Activated gamma-delta T cell (primary cell): ENCODE data around the gene MAEL.

Experiments
- DNase-seq: peaks from one replicate; lab custom pipeline; 2025; lab: John Stamatoyannopoulos, UW
- total RNA-seq, 2 donors: gene quantifications; one replicate each; lab custom pipeline; 2026; lab: John Stamatoyannopoulos, UW

MAEL gene
- total RNA-seq, result 0.05 to 0.09 reads per million in 2 donors

DNA sequence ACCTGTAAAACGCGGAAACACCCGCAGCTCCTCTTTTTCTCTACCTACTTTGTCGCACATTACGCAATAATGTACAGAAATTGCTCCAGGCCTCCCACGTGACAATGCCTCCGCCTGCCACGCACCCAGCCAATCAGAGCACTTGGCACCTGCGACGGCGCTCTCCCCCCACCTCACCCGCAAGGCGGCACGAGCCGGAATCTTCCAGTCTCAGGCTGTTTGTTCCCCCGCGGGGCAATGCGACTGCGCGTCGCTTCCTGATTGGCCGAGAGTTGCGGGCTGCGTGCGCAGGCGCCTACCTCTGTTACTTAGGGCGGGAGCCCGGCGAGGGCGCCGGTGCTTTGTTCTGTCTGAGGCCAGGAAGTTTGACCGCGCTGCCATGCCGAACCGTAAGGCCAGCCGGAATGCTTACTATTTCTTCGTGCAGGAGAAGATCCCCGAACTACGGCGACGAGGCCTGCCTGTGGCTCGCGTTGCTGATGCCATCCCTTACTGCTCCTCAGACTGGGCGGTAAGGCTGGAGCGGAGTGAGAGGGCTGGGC lies at the start of gene MAEL:
TSS of gene MAEL (plus strand) at position 307 of the 542 bp plus-strand sequence. CDS start at position 380, 73 bp downstream.
- DNase-seq, result no peak

GRCh38 chr1:166939741-166940375 lies 49.2 kb upstream of the MAEL start:
- no peak for DNase-seq

DNA sequence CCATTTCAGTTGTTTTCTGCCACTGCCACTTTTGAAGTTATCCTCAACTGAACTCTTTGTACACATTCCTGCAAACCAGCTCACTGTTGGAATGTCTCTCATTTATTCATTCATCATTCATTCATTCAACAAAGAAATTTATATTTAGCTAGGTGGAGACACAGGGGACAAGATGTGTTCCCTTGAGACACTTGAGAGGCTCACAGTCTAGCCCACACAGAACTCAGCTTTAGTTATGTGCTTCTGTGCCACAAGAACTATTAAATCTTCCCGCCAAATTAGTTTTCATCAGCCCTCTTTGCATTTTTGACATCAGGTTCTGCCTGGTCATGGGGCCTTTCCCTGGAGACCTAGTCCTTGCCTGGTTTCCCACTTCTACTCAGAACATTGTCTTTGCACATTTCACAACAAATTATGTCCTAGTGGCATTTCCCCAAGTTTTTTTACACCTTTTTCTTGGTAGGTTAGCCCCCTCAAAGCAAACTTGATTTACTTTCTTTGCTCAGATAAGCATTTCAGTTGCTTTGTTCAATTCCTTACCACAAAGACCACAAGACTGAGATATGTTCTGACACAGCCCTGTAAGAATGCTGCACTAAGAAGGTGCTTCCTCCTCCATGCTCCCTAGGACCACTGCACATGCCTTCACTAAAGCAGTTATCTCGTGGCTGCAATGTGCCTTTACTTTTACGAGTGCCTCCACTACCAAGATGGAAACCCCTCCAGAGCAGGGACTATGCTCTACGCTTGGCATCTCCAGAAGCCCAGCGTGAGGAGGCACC lies 44.7 kb upstream of the MAEL start:
- DNase-seq, result no peak

- no peak for DNase-seq
These were observed 41.6 kb upstream of the MAEL start for GRCh38 chr1:166947398-166948043.

DNA sequence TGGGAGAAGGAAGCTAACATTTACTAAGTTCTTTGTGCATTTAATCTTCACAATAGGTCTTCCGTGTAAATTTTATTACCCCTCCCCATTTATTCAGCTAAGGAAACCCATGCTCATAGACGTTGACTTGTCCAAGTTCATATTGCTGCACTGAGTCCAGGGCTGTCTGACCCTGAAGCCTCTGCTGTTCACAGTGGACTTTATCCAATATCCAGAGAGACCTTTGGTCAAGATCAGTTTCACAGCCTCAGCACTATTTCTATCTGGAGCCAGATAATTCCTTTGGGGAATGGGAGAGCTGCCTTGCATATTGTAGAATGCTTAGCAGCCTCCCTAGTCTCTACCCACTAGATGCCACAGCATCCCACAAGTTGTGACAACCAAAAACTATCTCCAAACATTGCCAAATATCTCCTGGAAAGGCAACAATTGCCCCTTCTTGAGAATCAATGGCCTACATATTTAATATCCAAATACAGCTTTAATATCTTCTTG lies 40.2 kb upstream of the MAEL start:
- DNase-seq, result no peak

GRCh38 chr1:166950156-166950555 lies 38.9 kb upstream of the MAEL start:
- DNase-seq, result no peak

GRCh38 chr1:166951050-166951449 lies 38.0 kb upstream of the MAEL start:
- DNase-seq, result no peak

DNA sequence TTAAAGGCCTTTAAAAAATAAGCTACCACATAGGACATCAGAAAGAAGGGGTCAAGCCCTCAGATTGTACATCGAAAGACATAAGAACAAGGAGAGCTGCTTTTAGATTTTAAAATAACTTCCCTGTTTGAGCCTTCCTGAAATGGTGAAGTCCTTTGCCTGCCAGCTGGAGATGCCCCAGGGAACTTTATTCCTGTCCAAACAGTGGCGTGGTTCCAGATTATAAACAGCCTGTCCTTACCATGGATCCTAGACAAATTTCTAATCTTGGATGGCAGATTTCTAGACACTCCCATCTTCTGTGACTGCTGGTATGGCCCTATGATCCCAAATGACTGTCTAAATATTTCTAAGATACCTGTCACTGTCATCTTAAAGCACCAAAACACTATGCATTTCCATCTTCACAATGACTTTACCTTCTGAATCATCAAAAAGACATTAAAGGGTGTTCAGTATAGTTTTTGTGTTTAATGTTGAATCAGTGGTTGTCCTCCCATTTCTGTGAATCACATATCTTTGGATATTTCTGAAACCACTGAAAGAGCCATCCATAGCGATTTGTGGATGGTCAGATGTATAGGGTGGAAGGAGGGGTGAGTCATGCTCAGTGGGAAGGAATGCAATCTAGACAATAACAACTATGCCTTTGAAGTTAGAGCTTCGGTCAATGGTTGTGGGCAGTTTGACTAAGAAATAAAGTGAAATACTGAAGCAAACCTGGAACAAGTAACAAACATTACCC lies 36.9 kb upstream of the MAEL start:
- DNase-seq, result no peak

- no peak for DNase-seq
These were observed 35.6 kb upstream of the MAEL start for GRCh38 chr1:166953491-166953890.

- no peak for DNase-seq
These were observed 32.8 kb upstream of the MAEL start for GRCh38 chr1:166956057-166956850.

DNA sequence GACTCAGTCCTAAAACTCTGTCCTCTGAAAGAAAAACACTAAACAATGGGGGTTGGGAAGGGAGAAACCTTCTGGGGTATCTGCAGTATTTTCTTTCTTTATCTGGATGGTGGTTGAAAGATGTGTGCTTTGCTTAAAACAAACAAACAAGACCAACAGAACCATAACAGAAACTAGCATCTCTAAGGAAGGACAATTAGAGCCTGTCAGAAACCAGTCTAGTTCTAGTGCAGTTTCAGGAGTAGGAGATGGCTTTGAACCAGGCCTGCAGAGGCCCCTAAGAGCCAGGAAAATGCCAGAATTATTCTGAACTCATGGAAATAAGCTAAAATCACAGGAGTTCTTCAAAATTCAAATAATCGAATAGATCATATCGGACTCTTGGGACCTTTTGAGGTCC lies 32.2 kb upstream of the MAEL start:
- no peak for DNase-seq

- DNase-seq, result no peak
These were observed 28.1 kb upstream of the MAEL start for GRCh38 chr1:166960858-166961474.

- DNase-seq, result no peak
These were observed 19.9 kb upstream of the MAEL start for GRCh38 chr1:166969074-166969677.

DNA sequence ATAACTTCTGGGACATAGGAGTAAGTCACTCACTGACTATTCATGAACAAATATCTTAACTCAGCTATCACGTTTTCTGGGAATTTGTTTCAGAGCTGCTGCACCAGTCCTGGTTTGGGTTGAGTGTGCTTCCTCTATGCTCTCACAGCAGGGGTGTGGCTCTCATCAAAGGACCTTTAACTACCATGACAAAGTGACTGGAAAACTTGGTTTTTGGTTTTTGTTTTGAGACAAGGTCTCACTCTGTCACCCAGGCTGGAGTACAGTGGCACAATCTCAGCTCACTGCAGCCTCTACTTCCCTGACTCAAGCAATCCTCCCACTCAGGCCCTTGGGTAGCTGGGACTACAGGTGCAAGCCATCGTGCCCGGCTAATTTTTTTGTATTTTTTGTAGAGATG lies 17.8 kb upstream of the MAEL start:
- DNase-seq, result no peak

DNA sequence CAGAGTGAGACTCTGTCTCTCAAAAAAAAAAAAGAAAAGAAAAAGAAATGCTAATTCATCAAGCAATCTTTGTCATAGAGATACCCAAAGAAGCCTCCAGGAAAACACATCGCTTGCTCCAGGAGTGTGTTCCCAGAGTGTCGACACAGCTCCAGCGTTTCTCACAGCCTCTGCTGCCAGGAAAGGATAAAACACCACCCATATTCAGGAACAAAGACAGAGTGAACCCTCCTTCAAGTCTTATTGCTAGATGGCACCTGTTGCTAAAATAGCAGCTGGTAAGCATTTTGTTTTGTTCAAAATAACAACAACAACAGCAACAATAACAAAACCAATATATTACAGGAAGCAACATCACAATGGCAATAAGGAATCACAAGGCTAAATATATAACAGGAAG lies 16.9 kb upstream of the MAEL start:
- no peak for DNase-seq

- DNase-seq, result no peak
These were observed 16.3 kb upstream of the MAEL start for GRCh38 chr1:166972826-166973225.

DNA sequence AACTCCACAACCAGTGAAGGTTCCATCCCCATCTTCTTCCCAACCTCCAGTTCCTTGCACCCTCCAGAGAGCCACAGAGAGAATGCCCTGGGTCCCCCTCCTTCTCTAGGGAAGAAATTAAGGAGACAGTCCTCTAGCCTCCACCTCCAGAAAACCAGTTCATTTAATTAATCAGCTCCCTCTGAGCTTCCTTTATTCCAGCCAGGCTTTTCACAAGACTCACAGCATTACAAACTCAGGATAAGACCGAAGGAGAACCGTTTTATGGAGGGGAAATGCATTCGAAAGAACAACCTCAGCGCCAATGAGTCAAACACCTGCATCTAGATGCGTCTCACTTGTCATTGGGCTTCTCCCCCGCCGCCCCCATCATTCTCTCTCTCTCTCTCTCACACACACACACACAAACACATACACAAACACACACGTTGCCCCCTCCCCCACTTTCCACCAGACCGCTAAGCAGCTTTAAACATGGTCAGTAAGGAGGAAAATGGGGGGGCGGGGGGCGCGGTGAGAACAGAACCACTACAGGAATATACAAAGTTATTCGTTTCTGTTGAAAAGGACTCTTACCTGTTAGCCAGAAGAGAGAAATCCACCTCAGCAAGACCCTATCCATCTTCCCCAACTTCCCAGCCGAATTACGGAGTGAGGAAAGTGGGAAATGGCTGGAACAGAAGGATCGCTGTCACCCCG lies 14.3 kb upstream of the MAEL start:
- DNase-seq, result no peak

DNA sequence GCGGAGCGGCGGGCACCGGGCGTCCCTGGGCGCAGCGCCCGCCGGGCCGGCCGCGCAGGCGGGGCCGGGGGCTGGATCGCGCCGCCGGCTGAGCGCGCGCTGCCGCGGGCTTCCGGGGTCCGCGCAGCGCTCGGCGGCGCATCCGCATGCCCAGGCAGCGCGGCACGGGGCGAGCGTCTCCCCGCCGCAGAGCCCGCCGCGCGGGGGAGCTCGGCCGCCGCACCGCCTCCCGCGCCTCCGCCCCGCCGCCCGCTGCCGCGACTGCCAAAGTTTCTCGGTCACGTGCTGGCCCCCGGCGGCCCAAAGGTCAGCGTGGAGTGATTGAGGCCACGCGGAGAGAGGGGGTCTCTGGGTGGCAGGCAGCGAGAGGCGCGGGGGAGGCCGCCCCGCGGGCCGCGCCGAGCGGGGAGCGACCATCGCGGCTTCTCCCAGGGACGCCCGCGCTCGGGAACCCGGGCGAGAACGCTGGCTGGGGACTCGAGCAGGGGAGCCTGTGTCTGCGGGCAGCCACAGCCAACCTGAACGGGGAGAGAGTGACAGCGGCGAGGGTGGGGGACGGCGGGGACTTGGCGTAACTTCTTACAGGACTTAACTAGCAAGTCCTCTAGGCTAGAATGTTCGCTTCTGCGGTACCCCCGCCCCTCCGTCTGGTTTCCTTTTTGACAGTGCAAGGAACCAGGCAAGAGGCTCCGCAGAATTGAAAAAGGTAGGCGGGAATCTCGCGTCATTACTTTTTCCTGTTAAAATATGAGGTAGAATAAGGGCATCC lies 13.5 kb upstream of the MAEL start, which contains the start of gene ILDR2:
TSS of gene ILDR2 (minus strand) at position 180 of the 769 bp plus-strand sequence. CDS start 272 bp downstream, outside the sequence.
- DNase-seq, result peak; percentile 36
